Measurements from ENCODE around the gene CBX4. TPM values are rescaled to one million over a fixed set of nuclear protein-coding genes. Genes with fewer than 3 reads are reported as not detected.

CBX4 gene
- total RNA-seq, 6 donors from 2014 or later, result 17.0 to 33.3 (median 25.0) TPM

GRCh38 chr17:79826841-79827578, 12.2 kb downstream of the CBX4 start:
- TF ChIP-seq EP300 (IDR thresholded peaks at IDR 0.05) (no peak), POLR2A (IDR thresholded peaks at IDR 0.05) (no peak), POLR2AphosphoS5 (IDR thresholded peaks at IDR 0.05) (no peak)
- no peak for DNase-seq
- Histone ChIP-seq H3K27ac (no peak overlapping the region), H3K27me3 (no peaks in the 10 kb centered on the region), H3K36me3 (no peaks in the 10 kb centered on the region), H3K4me3 (no peak overlapping the region), H3K4me1 (peaks cover 29 to 40% (median 35%) of the 10 kb centered on the region in 4 donors), H3K9me3 (no peaks in the 10 kb centered on the region)
- 78% methylated on average over 17 to 26 of the region's 26 CpGs for WGBS, 2 donors
- ATAC-seq (ENCODE audit: low FRiP score in 2 of 2), result no peak

- peak in 1 of 2 donors; percentile 56 for DNase-seq
These were observed 13.0 kb downstream of the CBX4 start for GRCh38 chr17:79826204-79826680.

GRCh38 chr17:79825580-79825921, 13.7 kb downstream of the CBX4 start:
- Histone ChIP-seq H3K9me3 (no peaks in the 10 kb centered on the region), H3K27ac (no peak overlapping the region), H3K4me1 (peaks cover 15 to 26% (median 21%) of the 10 kb centered on the region in 4 donors), H3K4me3 (no peak overlapping the region), H3K36me3 (no peaks in the 10 kb centered on the region), H3K27me3 (no peaks in the 10 kb centered on the region)
- ATAC-seq (ENCODE audit: low FRiP score in 2 of 2) (no peak), DNase-seq (no peak)
- TF ChIP-seq EP300 (IDR thresholded peaks at IDR 0.05), result no peak
- TF ChIP-seq POLR2AphosphoS5 (IDR thresholded peaks at IDR 0.05), result no peak
- no peak for TF ChIP-seq POLR2A (IDR thresholded peaks at IDR 0.05)
- TF ChIP-seq CTCF (IDR thresholded peaks at IDR 0.05), result no peak
- WGBS, 2 donors, result 96 to 97% methylated on average over 5 of the region's 5 CpGs

More at GRCh38 chr17:79826204-79826680, 13.0 kb downstream of the CBX4 start:
- no peaks in the 10 kb centered on the region for H3K27me3 ChIP-seq
- 26 to 31% methylated on average over 11 of the region's 11 CpGs for WGBS, 2 donors
- peak in 1 of 2 donors; percentile 62 for ATAC-seq (ENCODE audit: low FRiP score in 2 of 2)
- no peak overlapping the region for H3K4me3 ChIP-seq
- TF ChIP-seq POLR2AphosphoS5 (IDR thresholded peaks at IDR 0.05) (no peak), EP300 (IDR thresholded peaks at IDR 0.05) (no peak), POLR2A (IDR thresholded peaks at IDR 0.05) (no peak), CTCF (IDR thresholded peaks at IDR 0.05) (no peak)
- peaks cover 22 to 32% (median 27%) of the 10 kb centered on the region in 4 donors for H3K4me1 ChIP-seq
- no peaks in the 10 kb centered on the region for H3K9me3 ChIP-seq
- no peaks in the 10 kb centered on the region for H3K36me3 ChIP-seq
- no peak overlapping the region for H3K27ac ChIP-seq

- no peak for DNase-seq
- Histone ChIP-seq H3K4me1 (peaks cover 12 to 21% (median 19%) of the 10 kb centered on the region in 4 donors), H3K9me3 (no peaks in the 10 kb centered on the region), H3K4me3 (no peak overlapping the region), H3K27me3 (no peaks in the 10 kb centered on the region), H3K36me3 (no peaks in the 10 kb centered on the region), H3K27ac (no peak overlapping the region)
- ATAC-seq (ENCODE audit: low FRiP score in 2 of 2), result no peak
- TF ChIP-seq EP300 (IDR thresholded peaks at IDR 0.05), result no peak
- TF ChIP-seq POLR2A (IDR thresholded peaks at IDR 0.05), result no peak
- 81 to 88% methylated on average over 6 of the region's 6 CpGs for WGBS, 2 donors
These were observed 14.2 kb downstream of the CBX4 start for GRCh38 chr17:79824893-79825579.

- no peaks in the 10 kb centered on the region for H3K27me3 ChIP-seq
- no peak for TF ChIP-seq EP300 (IDR thresholded peaks at IDR 0.05)
- TF ChIP-seq POLR2A (IDR thresholded peaks at IDR 0.05), result no peak
- no peak for TF ChIP-seq CTCF (IDR thresholded peaks at IDR 0.05)
- TF ChIP-seq POLR2AphosphoS5 (IDR thresholded peaks at IDR 0.05), result no peak
- no peaks in the 10 kb centered on the region for H3K9me3 ChIP-seq
- WGBS, 2 donors, result 91 to 94% methylated on average over 15 to 17 of the region's 17 CpGs
- H3K27ac ChIP-seq, result no peak overlapping the region
- no peak overlapping the region for H3K4me3 ChIP-seq
- H3K36me3 ChIP-seq, result no peaks in the 10 kb centered on the region
- DNase-seq, result peak in 1 of 2 donors; percentile 23
- peaks cover 11 to 15% (median 13%) of the 10 kb centered on the region in 4 donors for H3K4me1 ChIP-seq
- ATAC-seq (ENCODE audit: low FRiP score in 2 of 2), result no peak
These were observed 15.0 kb downstream of the CBX4 start for GRCh38 chr17:79824234-79824633.

Measured in upper lobe of left lung (tissue), 6 donors.